Measurements from ENCODE around the gene XAB2. TPM values are rescaled to one million over a fixed set of nuclear protein-coding genes. Genes with fewer than 3 reads are reported as not detected.

XAB2 gene
- total RNA-seq, 1 experiment from 2014 or later = 26.7 TPM

DNA sequence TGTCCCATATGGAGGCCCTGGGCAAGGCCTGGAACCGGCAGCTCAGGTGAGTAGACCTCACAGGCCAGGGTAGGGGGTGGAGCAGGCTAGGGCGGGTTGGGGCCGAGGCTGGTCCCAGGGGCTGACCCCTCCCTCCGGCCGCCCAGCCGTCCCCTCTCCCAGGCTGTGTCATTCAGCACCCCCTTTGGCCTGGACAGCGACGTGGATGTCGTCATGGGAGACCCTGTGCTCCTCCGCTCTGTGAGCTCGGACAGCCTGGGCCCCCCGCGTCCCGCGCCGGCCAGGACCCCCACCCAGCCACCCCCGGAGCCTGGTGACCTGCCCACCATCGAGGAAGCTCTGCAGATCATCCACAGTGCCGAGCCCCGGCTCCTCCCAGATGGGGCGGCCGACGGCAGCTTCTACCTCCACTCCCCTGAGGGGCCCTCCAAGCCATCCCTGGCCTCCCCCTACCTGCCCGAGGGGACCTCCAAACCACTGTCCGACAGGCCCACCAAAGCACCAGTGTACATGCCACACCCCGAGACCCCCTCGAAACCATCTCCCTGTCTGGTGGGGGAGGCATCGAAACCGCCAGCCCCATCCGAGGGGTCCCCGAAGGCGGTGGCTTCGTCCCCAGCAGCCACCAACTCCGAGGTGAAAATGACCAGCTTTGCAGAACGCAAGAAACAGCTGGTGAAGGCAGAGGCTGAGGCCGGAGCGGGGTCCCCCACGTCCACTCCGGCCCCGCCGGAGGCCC, 17.6 kb downstream of the XAB2 start:
- no peak for DNase-seq (ENCODE audit: low spot score)

DNA sequence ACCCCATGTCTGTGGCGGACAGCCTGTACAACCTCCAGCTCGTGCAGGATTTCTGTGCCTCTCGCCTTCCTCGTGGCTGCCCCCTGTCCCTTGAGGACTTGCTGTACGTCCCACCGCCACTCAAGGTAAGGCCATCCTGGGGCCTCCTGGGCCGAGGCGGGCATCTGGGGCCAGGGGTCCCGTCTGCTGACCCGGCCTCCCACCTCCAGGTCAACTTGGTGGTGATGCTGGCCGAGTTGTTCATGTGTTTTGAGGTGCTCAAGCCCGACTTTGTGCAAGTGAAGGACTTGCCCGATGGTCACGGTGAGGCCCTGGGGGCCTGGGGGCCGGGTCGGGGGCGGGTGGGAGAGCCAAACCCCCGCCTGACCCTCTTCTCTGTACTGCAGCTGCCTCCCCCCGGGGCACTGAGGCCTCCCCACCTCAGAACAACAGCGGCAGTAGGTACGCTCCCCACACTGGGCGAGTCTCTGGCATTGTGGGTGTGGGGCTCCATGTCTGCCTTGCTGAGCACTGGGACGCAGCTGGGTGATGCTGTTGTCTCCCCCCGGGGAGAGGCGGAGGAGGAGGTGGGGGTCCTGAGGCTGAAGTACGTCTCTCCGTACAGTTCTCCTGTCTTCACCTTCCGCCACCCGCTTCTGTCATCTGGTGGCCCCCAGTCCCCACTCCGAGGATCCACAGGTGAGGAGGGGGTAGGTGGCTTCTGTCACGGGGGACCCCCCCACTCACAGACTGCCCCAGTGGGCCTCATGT, 18.7 kb downstream of the XAB2 start:
- DNase-seq (ENCODE audit: low spot score) = no peak

- DNase-seq (ENCODE audit: low spot score) = no peak
These were observed 21.3 kb downstream of the XAB2 start for GRCh38 chr19:7607874-7608560.

DNA sequence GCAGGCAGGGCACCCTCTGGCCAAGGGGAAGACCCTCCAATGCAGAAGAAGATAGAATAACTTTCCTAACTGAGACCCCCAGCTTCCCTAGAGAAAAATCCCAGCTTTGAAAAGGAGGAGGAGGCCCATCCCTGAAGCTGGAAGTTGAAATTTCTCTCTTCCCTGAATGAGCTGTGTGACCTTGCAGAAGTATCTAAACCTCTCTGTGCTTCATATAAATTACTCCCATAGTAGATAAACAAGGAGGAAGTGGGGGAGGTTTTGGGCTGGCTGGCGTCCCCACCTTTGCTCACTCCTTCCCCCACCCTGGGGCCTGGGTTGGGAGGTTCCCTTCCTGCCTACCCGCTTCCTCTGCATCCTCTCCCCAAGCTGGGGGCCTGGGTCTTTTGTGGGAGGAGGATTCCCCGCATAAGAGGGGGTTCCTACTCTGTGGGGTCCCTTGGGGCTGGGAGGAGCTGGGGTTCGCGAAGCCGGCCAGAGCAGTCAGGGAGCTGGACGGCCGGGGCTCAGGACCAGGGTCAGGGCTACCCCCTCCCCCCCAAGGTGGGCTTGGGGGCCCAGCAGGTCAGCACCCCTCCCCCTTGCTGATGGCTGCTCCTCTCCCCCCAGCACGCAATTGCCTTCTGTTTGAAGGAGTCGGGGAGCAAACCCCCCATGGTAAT, 22.0 kb downstream of the XAB2 start:
- DNase-seq (ENCODE audit: low spot score) = no peak

DNA sequence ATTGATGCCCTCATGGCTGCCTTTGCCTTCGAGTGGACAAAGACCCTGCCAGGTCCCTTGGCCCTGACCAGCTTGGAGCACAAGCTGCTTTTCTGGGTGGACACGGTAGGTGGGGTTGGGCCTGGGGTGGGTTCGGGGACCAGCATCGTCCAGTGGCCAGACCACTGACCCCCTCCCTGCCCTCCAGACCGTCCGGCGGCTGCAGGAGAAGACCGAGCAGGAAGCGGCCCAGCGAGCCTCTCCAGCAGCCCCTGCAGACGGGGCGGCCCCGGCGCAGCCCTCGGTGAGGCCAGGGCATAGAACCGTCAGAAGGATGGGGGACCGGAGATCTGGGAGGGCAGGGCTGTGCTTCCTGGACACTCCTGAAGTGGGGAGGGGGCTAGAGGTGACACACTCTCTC, 23.1 kb downstream of the XAB2 start:
- DNase-seq (ENCODE audit: low spot score) = no peak

DNA sequence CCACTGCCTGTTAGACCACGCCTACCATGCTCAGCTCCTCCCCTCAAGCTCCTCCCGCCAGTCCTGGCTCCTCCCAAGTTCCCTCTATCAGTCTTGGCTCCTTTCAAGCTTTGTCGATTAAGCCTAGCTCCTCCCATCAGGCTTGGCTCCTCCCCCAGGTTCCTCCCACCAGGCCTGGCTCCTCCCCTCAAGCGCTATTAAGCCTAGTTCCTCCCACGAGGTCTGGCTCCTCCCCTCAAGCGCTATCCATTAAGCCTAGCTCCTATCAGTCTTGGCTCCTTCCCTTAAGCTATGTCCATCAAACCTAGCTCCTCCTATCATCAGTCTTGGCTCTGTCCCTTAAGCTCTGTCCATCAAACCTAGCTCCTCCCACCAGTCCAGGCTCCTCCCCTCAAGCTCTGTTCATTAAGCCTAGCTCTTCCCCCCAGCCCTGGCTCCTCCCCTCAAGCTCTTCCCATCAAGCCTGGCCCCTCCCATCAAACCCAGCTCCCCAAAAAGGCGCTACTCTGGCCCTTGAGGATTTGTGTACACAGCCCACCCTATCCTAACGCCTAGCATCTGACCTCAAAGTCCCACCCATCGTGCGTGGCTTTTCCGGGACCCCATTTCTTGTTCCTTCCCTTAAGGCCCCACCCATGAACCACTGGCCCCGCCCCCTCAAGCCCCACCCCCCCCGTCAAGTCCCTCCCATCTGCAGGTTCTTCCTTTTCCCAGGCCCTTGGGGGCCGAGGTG, 23.7 kb downstream of the XAB2 start:
- peak; percentile 46 for DNase-seq (ENCODE audit: low spot score)

GRCh38 chr19:7603919-7604318, 25.4 kb downstream of the XAB2 start:
- no peak for DNase-seq (ENCODE audit: low spot score)

- DNase-seq (ENCODE audit: low spot score) = no peak
These were observed 26.3 kb downstream of the XAB2 start for GRCh38 chr19:7602935-7603497.

DNA sequence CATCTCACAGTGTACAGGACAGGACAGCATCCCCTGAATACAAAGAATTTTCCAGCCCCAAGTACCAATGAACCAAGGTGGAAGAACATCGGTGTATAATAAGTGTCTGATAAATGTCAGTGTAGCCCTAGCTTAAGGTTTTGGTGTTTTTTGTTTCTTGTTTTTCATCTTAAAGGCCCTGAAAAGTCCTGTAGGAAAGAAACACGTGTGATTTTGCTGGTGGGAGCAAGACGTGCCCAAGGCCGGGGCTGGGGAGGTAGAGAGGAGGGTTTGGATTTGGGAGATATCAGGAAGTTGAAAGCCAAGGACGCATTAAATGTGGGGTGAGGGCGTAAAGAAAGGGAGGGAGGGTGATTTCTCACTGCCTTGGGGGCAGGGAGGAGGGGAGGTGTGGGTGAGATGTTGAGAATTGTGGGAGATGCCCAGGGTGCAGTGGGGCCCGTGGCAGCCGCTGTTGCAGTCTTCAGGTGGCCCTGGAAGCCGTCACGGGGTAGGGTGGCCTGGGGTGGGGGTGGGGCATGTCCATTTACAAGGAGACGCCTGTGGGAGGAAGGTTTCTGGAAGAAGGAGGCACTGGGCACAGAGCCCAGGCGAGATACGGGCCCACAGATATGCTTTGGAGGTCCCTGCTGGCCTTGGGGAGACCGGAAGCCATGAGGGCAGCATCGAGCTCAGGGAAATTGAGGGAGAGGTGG, 27.0 kb downstream of the XAB2 start:
- no peak for DNase-seq (ENCODE audit: low spot score)

DNA sequence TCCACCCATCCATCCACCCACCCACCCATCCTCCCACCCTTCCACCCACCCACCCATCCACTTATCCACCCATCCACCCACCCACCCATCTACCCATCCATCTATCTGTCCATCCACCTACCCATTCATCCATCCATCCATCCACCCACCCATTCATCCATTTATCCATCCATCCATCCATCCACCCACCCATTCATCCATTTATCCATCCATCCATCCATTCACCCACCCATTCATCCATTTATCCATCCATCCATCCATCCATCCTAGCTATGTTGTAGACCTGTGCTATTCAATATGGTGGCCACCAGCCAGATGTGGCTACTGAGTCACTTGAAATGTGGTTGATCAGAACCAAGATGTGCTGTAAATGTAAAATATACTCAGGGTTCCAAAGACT, 28.6 kb downstream of the XAB2 start:
- no peak for DNase-seq (ENCODE audit: low spot score)

DNA sequence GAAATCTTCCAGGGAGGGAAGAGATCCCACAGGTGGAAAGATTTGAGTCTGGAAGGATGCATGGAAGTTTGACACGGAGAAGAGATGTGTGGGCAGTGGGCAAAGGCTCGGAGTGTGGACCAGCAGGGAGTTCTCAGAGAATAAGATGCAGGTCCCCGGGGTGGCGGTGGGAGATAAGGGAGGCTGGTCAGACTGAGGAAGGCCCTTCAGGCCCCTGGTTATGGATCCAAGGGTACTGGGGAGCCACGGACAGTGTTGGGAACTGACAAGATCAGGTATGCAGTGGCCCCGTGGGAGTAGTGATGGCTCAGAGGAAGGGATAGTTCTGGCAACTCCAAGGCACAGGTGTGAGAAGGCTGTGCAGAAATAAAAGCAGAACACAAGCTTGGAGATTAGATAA, 31.2 kb downstream of the XAB2 start:
- no peak for DNase-seq (ENCODE audit: low spot score)

- DNase-seq (ENCODE audit: low spot score) = peak; percentile 6
These were observed 31.7 kb downstream of the XAB2 start for GRCh38 chr19:7597689-7598088.

DNA sequence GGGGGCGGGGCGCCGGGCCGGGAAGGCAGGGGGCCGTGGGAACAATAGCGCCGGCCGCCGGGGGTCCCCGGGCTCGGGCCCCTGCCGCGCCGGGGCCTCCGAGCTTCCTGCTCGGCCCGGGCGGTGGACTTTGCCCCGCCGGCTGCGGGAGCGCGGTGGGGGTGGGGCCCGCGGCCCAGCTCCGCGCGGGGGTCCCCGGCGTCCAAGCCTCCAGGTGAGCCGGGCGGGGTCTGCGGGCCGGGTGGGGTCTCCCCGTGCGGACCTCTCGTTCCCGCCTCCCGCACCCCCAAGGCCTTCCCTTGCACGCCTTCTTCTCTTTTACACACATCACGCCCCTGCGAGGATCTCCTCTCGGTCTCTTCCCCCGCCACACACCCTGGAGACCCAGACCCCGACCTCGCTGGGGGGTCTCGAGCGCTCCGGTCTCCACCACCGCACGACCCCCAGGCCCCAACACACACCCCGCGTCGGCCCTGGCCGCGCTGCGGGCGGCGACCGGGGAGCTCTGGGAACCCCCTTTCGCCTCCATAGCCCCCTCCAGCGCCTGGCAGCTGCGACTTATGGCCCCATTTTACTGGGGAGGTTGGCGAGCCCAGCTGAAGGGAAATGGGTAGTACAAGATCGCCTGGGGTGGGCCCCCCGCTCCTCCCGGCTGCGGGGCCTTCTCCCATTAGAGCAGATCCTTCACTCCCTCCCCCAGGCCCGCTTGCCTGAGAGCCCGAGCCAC, 33.0 kb downstream of the XAB2 start:
- no peak for DNase-seq (ENCODE audit: low spot score)

DNA sequence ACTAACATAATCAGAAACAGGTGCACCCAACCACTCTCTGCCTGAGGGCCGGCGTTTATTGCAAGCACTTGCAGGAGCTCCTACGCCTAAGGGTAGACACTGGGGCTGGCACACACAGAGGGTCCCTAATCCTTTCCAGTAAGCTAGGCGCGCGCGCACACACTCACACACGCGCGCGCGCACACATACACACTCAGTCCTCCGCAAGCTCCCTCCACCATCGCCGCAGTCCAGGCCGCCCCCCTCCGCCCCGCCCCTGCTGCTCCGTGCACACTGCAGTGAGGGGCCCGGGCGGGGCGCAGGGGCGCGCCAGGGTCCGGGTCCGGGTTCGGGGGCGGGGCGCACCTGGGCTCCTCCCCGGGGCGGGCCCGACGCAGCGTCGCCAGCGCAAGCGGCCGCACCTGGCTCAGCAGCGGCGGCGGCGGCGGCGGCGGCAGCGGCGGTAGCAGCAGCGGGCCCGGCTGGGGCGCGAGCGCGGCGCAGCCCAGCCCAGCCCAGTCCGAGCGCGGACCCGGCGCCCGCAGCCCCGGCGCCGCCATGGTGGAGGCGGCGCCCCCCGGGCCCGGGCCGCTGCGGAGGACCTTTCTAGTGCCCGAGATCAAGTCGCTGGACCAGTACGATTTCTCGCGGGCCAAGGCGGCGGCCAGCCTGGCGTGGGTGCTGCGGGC, 33.7 kb downstream of the XAB2 start, which contains the start of gene CAMSAP3:
TSS of gene CAMSAP3 (plus strand) at position 398 of the 668 bp plus-strand sequence. CDS start at position 538, 140 bp downstream.
- no peak for DNase-seq (ENCODE audit: low spot score)

GRCh38 chr19:7590256-7590655, 39.1 kb downstream of the XAB2 start:
- DNase-seq (ENCODE audit: low spot score) = no peak

DNA sequence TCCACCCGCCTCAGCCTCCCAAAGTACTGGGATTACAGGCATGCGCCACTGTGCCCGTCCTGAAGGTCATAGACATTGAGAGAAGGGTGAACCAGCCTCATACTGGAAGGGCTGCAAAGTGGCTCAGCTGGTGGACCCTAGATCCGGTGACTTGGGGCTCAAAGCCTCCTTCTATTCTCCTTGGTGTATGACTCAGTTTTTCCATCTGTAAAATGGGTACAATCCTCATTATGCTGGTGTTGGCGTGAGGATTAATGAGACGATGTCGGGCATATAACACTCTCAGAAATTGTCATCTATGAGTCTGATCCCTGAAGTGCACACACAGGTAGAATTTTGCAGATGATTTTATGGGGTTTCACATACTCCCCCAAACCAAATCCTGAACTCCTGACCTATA, 39.5 kb downstream of the XAB2 start:
- no peak for DNase-seq (ENCODE audit: low spot score)

- DNase-seq (ENCODE audit: low spot score) = no peak
These were observed 46.9 kb downstream of the XAB2 start for GRCh38 chr19:7582446-7582845.

- DNase-seq (ENCODE audit: low spot score) = no peak
These were observed 50.2 kb downstream of the XAB2 start for GRCh38 chr19:7579182-7579581.

GRCh38 chr19:7578127-7578526, 51.2 kb downstream of the XAB2 start:
- DNase-seq (ENCODE audit: low spot score) = no peak
